ENCODE measurements around the gene SLC16A11. TPM values are rescaled to one million over a fixed set of nuclear protein-coding genes. Genes with fewer than 3 reads are reported as not detected.

The SLC16A11 gene
- total RNA-seq, 4 donors from 2014 or later = 0.14 to 10.0 (median 0.85) TPM

DNA sequence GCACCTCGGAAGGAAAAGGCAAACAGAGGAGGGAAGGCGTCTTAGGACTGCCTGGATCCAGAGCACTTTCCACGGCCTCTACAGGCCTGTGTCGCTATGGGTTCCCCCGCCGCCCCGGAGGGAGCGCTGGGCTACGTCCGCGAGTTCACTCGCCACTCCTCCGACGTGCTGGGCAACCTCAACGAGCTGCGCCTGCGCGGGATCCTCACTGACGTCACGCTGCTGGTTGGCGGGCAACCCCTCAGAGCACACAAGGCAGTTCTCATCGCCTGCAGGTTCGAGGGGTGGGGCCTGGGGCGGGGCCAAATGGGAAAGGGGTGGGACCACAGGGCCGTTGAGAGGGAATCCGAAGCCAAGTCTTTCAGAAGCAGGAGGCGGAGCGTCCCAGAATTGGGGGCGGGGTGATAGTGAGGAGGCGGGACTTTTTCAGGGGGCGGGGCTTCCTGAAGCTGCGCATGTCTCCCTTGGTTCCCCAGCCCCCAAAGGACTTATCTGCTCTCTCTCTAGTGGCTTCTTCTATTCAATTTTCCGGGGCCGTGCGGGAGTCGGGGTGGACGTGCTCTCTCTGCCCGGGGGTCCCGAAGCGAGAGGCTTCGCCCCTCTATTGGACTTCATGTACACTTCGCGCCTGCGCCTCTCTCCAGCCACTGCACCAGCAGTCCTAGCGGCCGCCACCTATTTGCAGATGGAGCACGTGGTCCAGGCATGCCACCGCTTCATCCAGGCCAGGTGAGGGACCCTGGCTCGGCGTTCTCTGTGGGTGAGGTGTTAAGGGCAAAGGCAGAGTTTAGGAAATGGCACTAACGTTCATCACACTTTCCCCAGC, 20.1 kb downstream of the SLC16A11 start:
- intact Hi-C loops (cut with DNase I; ENCODE audit: low total_unique reads) = no loop called here
- H3K4me1 ChIP-seq = peaks cover 0 to 6% of the 10 kb centered on the region in 2 donors
- H3K27me3 ChIP-seq = peaks cover 0 to 15% of the 10 kb centered on the region in 2 donors
- H3K27ac ChIP-seq = peak overlapping the region; percentile 73 to 80
- peak overlapping the region in 1 of 2 donors; percentile 4 for H3K4me3 ChIP-seq
- peak; percentile 78 to 79 for TF ChIP-seq POLR2A (IDR thresholded peaks at IDR 0.05)
- TF ChIP-seq, protein P1, sequence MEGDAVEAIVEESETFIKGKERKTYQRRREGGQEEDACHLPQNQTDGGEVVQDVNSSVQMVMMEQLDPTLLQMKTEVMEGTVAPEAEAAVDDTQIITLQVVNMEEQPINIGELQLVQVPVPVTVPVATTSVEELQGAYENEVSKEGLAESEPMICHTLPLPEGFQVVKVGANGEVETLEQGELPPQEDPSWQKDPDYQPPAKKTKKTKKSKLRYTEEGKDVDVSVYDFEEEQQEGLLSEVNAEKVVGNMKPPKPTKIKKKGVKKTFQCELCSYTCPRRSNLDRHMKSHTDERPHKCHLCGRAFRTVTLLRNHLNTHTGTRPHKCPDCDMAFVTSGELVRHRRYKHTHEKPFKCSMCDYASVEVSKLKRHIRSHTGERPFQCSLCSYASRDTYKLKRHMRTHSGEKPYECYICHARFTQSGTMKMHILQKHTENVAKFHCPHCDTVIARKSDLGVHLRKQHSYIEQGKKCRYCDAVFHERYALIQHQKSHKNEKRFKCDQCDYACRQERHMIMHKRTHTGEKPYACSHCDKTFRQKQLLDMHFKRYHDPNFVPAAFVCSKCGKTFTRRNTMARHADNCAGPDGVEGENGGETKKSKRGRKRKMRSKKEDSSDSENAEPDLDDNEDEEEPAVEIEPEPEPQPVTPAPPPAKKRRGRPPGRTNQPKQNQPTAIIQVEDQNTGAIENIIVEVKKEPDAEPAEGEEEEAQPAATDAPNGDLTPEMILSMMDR (IDR thresholded peaks at IDR 0.05) = no peak
- DNase-seq = peak; percentile 85 to 89
- H3K9me3 ChIP-seq = no peaks in the 10 kb centered on the region
- H3K36me3 ChIP-seq = no peaks in the 10 kb centered on the region

DNA sequence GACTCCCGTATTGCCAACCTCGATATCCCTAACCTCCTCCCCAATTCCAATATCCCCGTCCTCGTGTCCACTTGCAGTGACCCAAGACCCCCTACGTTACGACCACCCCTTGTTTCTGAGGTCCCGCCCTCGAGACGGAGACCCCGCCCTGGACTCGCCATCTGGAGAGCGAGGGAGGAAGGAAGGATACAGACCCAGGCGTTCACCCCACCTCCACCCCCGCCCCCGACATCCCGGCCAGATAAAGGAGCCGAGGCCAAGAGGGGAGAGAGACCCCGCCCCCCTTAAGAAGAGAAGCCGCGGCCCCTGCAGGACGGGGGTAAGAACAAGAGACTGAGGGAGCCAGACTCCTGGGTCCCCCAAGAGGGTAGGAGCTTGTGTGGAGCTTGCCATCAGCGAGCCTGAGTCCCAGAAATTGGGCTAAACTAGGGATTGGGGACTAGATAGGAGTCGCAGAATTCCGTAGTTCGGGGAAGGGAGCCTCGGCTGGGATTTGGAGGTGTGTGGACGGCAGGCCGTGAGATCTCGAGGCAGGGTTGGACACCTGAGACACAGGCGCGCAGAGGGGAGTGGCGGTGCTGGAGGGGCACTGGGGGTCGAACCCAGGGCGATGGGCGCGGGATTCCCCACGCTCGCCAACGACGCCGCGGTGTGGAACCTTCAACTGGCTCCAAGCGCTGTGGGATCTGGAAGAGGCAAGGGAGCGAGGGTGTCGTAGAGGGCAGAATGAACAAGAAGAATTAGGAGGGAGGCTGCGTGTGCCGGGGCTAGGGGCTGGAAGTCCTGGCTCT, 20.9 kb downstream of the SLC16A11 start, which contains the start of gene BCL6B:
Gene BCL6B (plus strand): TSS at position 270 of the 791 bp plus-strand sequence. CDS start 622 bp downstream, outside the sequence.
- peak within 1 kb of the TSS; percentile 8 to 10 for H3K4me3 ChIP-seq
- peak within 1 kb of the TSS; percentile 73 to 96 for H3K27ac ChIP-seq
- TF ChIP-seq, protein P1 (IDR thresholded peaks at IDR 0.05) = no peak
- no peak for TF ChIP-seq POLR2A (IDR thresholded peaks at IDR 0.05)
- DNase-seq = peak; percentile 27 to 38
- peaks cover 0 to 6% of the 10 kb centered on the region in 2 donors for H3K4me1 ChIP-seq
- H3K36me3 ChIP-seq = no peaks in the 10 kb centered on the region
- H3K9me3 ChIP-seq = no peaks in the 10 kb centered on the region
- intact Hi-C loops (cut with DNase I; ENCODE audit: low total_unique reads) = no loop called here
- H3K27me3 ChIP-seq = peaks cover 0 to 15% of the 10 kb centered on the region in 2 donors

DNA sequence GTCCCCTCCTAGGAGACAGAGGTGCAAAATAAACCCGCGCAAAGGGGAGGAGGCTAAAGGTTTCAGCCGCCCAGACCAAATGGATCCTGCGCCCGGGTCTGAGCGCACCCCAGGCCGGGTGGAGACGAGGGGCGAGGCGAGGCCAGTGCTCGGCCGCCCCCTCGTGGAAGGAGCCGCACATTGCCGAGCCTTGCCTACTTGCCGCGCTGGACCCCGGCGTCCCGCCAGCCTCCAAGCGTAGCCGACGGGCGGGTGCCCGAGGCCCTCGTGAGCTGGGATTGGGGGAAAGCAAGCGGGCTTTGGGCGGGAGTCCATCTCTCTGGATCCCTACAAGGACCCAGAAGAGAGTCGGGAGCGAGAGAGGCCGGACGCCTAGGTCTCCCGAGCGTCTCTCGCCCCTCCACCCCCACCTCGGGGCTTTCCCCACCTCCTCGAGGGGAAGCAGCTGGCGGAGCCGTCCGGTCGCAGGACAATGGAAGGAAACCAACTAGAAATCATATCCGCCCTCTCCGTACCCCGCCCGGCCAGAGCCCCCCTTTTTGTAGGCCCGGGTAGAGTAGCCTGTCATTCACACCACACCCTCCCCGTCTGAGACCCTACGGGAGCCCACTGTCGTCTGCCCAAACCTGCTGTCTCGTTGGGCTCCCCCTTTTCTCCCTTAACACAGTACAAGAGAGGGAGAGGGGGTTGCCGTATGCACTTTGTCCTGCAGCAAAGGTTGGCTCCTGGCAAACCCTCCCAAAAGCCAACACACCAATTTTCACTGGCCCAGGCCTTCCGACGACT, 21.7 kb downstream of the SLC16A11 start:
- intact Hi-C loops (cut with DNase I; ENCODE audit: low total_unique reads) = no loop called here
- H3K27ac ChIP-seq = peak overlapping the region; percentile 73 to 96

DNA sequence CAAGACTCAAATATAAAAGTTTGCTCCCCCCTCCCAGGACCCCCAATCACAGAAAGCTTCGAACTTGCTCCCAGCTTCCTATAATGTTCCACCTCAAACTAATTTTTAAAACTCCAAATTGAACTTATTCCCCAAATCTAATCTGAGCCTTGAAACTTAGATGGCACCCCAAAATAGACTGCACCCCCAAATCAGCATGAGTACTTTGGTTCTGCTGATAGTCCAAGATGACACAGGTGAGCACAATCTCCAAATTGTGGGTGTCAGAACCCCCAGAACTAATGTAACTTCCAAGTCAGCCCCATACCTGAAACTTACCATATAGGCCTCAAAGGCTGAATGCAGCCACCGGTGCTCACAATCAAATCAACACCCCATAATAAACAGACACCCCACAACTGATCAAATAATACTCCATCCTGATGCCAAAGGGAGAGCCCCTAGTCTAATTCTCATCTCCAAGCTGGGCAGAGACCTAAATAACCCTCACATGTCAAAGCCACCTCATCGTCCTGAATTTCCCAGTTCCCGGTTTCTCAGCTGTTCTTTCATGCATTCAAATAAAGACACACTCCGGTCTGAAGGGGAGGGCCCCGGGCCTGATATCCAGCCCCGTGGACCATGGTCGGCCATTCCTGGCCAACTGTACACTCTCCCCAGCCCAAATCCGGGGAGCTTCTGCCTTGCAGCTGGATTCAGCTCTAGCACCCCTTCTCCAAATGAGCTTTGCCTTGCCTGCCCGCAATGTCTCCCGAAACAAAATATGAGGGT, 22.8 kb downstream of the SLC16A11 start:
- H3K9me3 ChIP-seq = no peaks in the 10 kb centered on the region
- TF ChIP-seq, protein P1 (IDR thresholded peaks at IDR 0.05) = no peak
- TF ChIP-seq POLR2A (IDR thresholded peaks at IDR 0.05) = no peak
- H3K4me1 ChIP-seq = peaks cover 4 to 6% of the 10 kb centered on the region in 2 donors
- H3K27ac ChIP-seq = peak overlapping the region; percentile 63 to 96
- H3K36me3 ChIP-seq = no peaks in the 10 kb centered on the region
- H3K4me3 ChIP-seq = no peak overlapping the region
- intact Hi-C loops (cut with DNase I; ENCODE audit: low total_unique reads) = no loop called here
- no peak for DNase-seq
- peaks cover 0 to 15% of the 10 kb centered on the region in 2 donors for H3K27me3 ChIP-seq

More for the DNA sequence above, 21.7 kb downstream of the SLC16A11 start:
- H3K27me3 ChIP-seq = peaks cover 0 to 15% of the 10 kb centered on the region in 2 donors
- TF ChIP-seq, protein P1 (IDR thresholded peaks at IDR 0.05) = peak; percentile 92 to 96 (median 94)
- TF ChIP-seq POLR2A (IDR thresholded peaks at IDR 0.05) = peak in 1 of 2 donors; percentile 28
- no peaks in the 10 kb centered on the region for H3K36me3 ChIP-seq
- H3K9me3 ChIP-seq = no peaks in the 10 kb centered on the region
- peaks cover 4 to 6% of the 10 kb centered on the region in 2 donors for H3K4me1 ChIP-seq
- peak; percentile 75 to 79 for DNase-seq
- H3K4me3 ChIP-seq = peak overlapping the region; percentile 8 to 10
